H1 (cell line): ENCODE results near the gene PRKACA. TPM values are rescaled to one million over a fixed set of nuclear protein-coding genes. Genes with fewer than 3 reads are reported as not detected.
A peak's percentile ranks its signal among the peaks of the same experiment; 100 is the strongest.

ENCODE experiments used
- BACH1 ChIP-seq: IDR thresholded peaks from 2 replicates; pipeline ENCODE4 v1.6.1; 2012; ENCODE audit warnings: low read length, improper control_type of control experiment
- CHD7 ChIP-seq: fragments of 300-600 bp; sonication (generic); IDR thresholded peaks from 2 replicates; pipeline ENCODE4 v1.7.1; 2012; ENCODE audit warnings: low read length, moderate library complexity, mild to moderate bottlenecking, inconsistent platforms; ENCODE audit not compliant: insufficient replicate concordance
- NRF1 ChIP-seq: IDR thresholded peaks from 2 replicates; pipeline ENCODE4 v1.6.1; 2011; ENCODE audit warnings: mild to moderate bottlenecking, low read depth, low read length, improper control_type of control experiment
- POLR2A ChIP-seq, 2 experiments: IDR thresholded peaks; 1 replicate in 1 of 2; 2 replicates in 1 of 2; pipeline ENCODE4 v1.6.1; 2011; ENCODE audit warnings: low read depth in 2 of 2, low read length in 2 of 2, mild to moderate bottlenecking in 2 of 2; ENCODE audit errors: control extremely low read depth in 1 of 2
- RXRA ChIP-seq: IDR thresholded peaks from 2 replicates; pipeline ENCODE4 v1.6.1; 2011; ENCODE audit warnings: low read depth, mild to moderate bottlenecking, low read length, moderate library complexity; ENCODE audit not compliant: insufficient read depth
- SAP30 ChIP-seq: fragments of 300-600 bp; sonication (generic); IDR thresholded peaks from 2 replicates; pipeline ENCODE4 v1.7.1; 2012; ENCODE audit warnings: low read length, moderate library complexity, mild to moderate bottlenecking, inconsistent platforms; ENCODE audit not compliant: insufficient read depth, insufficient replicate concordance
- TAF1 ChIP-seq: IDR thresholded peaks from 2 replicates; pipeline ENCODE4 v1.6.1; 2011; ENCODE audit warnings: mild to moderate bottlenecking, low read depth, low read length
- USF2 ChIP-seq: IDR thresholded peaks from 2 replicates; pipeline ENCODE4 v1.6.1; 2011; ENCODE audit warnings: low read length, improper control_type of control experiment
- polyA plus RNA-seq, 7 experiments: library from polyadenylated mRNA; depleted of rRNA in 3 of 7; stranded (reverse) in 5 of 7; unstranded in 2 of 7; fragments of >200 nt in 5 of 7; fragments of 200-250 nt in 2 of 7; gene quantifications; 1 replicate in 5 of 7; 2 replicates in 1 of 7; 4 replicates in 1 of 7; pipeline versions ENCODE4 v1.2.1 to v1.2.3, GENCODE V29; 2011 to 2013; ENCODE audit warnings: missing spikeins in 2 of 7, mixed read lengths in 2 of 7
- total RNA-seq: library from RNA; stranded (reverse); fragmentation: NEBNext Ultra II Directional; extraction: Animal tissue kit (Norgen Biotek cat#: 25700); gene quantifications from 2 replicates; pipeline ENCODE4 v1.2.1, GENCODE V29; 2021

The PRKACA gene
- total and polyA plus RNA-seq, 2 of the 8 experiments (the other 6 are each of a cell fraction or from before 2014, with no cell fraction given), result 14.2 to 48.2 TPM

GRCh38 chr19:14136509-14137281 is 19.1 kb upstream of the PRKACA start, which contains the start of gene ASF1B (continued):
- no peak for TF ChIP-seq CHD7
- peak; percentile 46 for TF ChIP-seq SAP30
- TF ChIP-seq USF2, result no peak
- peak; percentile 24; the same call in 1 of the 2 replicates for TF ChIP-seq NRF1
- TF ChIP-seq BACH1, result no peak
- TF ChIP-seq RXRA, result no peak
- TF ChIP-seq POLR2A (IDR thresholded peaks at IDR 0.05; ENCODE audit: control extremely low read depth in 1 of 2, low read depth in 2 of 2, low read length in 2 of 2), result peak; percentile 71 to 93
- TF ChIP-seq TAF1, result peak; percentile 89
